Adrenal gland (tissue), 12 donors: Measurements from ENCODE around the gene CACNG1. TPM values are rescaled to one million over a fixed set of nuclear protein-coding genes. Genes with fewer than 3 reads are reported as not detected.

Experiments
- DNase-seq, 7 donors: peaks; one replicate each; pipeline ENCODE4 v3.0.0-alpha.2; 2019 to 2020
- H3K27ac ChIP-seq, 5 donors: fragments of 200-600 bp; sonication (generic) in 4 of 5; 1 replicate in 3 of 5; 2 replicates in 2 of 5; pipeline versions ENCODE4 v1.5.1 to v1.8.0; 2016 to 2020; ENCODE audit warnings: mild to moderate bottlenecking in 1 of 5
- H3K27me3 ChIP-seq: fragments of 200-600 bp; 2 replicates; pipeline ENCODE4 v1.8.0; 2021
- H3K36me3 ChIP-seq, 2 donors: fragments of 200-600 bp; replicated peaks in 1 of 2; 1 replicate in 1 of 2; 2 replicates in 1 of 2; pipeline versions ENCODE4 v1.5.1 to v1.8.0; 2018 to 2022
- H3K4me1 ChIP-seq, 2 donors: fragments of 200-600 bp; replicated peaks in 1 of 2; 1 replicate in 1 of 2; 2 replicates in 1 of 2; pipeline versions ENCODE4 v1.5.1 to v1.8.0; 2018 to 2021
- H3K4me3 ChIP-seq, 4 donors: fragments of 200-600 bp; sonication (generic) in 3 of 4; one replicate each; pipeline ENCODE4 v1.5.1; 2016 to 2018
- H3K9me3 ChIP-seq, 3 donors: fragments of 200-600 bp; sonication (generic) in 1 of 3; replicated peaks in 1 of 3; 1 replicate in 2 of 3; 2 replicates in 1 of 3; pipeline versions ENCODE4 v1.5.1 to v1.8.0; 2016 to 2021
- CTCF ChIP-seq, 6 experiments: fragments of 450-650 bp in 4 of 6; fragments of 200-600 bp in 2 of 6; sonication (generic) in 1 of 6; IDR thresholded peaks; 1 replicate in 5 of 6; 2 replicates in 1 of 6; pipeline versions ENCODE4 v1.5.1 to v1.8.0; 2016 to 2021; ENCODE audit warnings: antibody characterized with exemption in 6 of 6, mild to moderate bottlenecking in 2 of 6, moderate library complexity in 1 of 6
- POLR2A ChIP-seq, 2 donors: fragments of 450-650 bp; IDR thresholded peaks; one replicate each; pipeline ENCODE4 v1.6.1; 2017; ENCODE audit warnings: antibody characterized with exemption in 2 of 2, mild to moderate bottlenecking in 2 of 2, moderate library complexity in 1 of 2
- intact Hi-C, 2 donors: fragments of 100-400 bp; cut with DNase I; formaldehyde crosslinking; loops; one replicate each; pipeline versions ENCODE4 v1.14.1 to v1.15.0; 2022 to 2023
- polyA plus RNA-seq, 3 donors: library from polyadenylated mRNA; stranded (reverse); fragments of 200-250 nt in 2 of 3; fragments of 350-450 nt in 1 of 3; fragmentation: Illumina TruSeq in 1 of 3; extraction: RNeasy Lipid Tissue Mini Kit (QIAGEN cat#74804) in 1 of 3; gene quantifications; one replicate each; pipeline ENCODE4 v1.2.3, GENCODE V29; 2013 to 2014
- total RNA-seq, 9 donors: library from RNA; depleted of rRNA in 4 of 9; stranded (reverse); fragments of >200 nt in 4 of 9; fragments of 120-200 nt in 1 of 9; fragmentation: NEBNext Ultra II Directional in 1 of 9; extraction: Animal tissue kit (Norgen Biotek cat#: 25700) in 1 of 9; gene quantifications; one replicate each; pipeline versions ENCODE4 v1.1.0 to v1.2.4, GENCODE V29; 2013 to 2023
- donor health status: healthy with polysubstance abuse.
- donor health status: Bipolar disorder and iron deficiency.
- donor health status: DM: yes; HTN: yes; CAD: no.
- donor health status: DM: no; HTN: no; CAD: no.
- donor health status: DM: no; HTN: no; CAD: no.
- donor health status: DM: yes; HTN: yes; CAD: no.

CACNG1 gene
- total and polyA plus RNA-seq, 12 donors = 0.28 to 5.9 (median 1.2) TPM; not detected in 2

- H3K4me3 ChIP-seq = no peak overlapping the region
- H3K27ac ChIP-seq = peak overlapping the region in 1 of 5 donors; percentile 12
- no peaks in the 10 kb centered on the region for H3K9me3 ChIP-seq
- intact Hi-C loops = no loop called here
- DNase-seq = no peak
- H3K36me3 ChIP-seq = peaks cover 0 to 32% of the 10 kb centered on the region in 2 donors
- peaks cover 16 to 36% of the 10 kb centered on the region in 2 donors for H3K4me1 ChIP-seq
- TF ChIP-seq POLR2A (IDR thresholded peaks at IDR 0.05) = no peak
- no peak for TF ChIP-seq CTCF (IDR thresholded peaks at IDR 0.05)
- no peaks in the 10 kb centered on the region for H3K27me3 ChIP-seq
Measured at GRCh38 chr17:67105213-67105612, 60.9 kb downstream of the CACNG1 start.

Other genes starting within 250 kb of the CACNG1 start
- gene CACNG5, start 209.4 kb upstream of the CACNG1 start, total RNA-seq = not detected
- gene CACNG5, start 209.4 kb upstream of the CACNG1 start, polyA plus RNA-seq = not detected
- 1 to 10 TPM in 2 of 9 donors, under 1 TPM in 3, not detected in 4; 0.11 to 2.4 (median 0.83) TPM for gene CACNG4, start 79.8 kb upstream of the CACNG1 start, total RNA-seq
- gene CACNG4, start 79.8 kb upstream of the CACNG1 start, polyA plus RNA-seq = 1 to 10 TPM in 1 of 3 donors, under 1 TPM in 2; 0.29 to 1.7 (median 0.94) TPM
- gene HELZ, start 200.6 kb downstream of the CACNG1 start, total RNA-seq = 10 to 100 TPM; 28.1 to 88.0 (median 55.2) TPM
- gene HELZ, start 200.6 kb downstream of the CACNG1 start, polyA plus RNA-seq = 10 to 100 TPM in 1 of 3 donors, 1 to 10 TPM in 2; 3.1 to 20.5 (median 7.2) TPM